ENCODE data around the gene PIKFYVE. TPM values are rescaled to one million over a fixed set of nuclear protein-coding genes. Genes with fewer than 3 reads are reported as not detected.

Gene PIKFYVE
- total and polyA plus RNA-seq, 2 of the 8 experiments (the other 6 are each of a cell fraction or from before 2014, with no cell fraction given) = 8.8 to 33.5 TPM

GRCh38 chr2:208326016-208326415 lies 60.0 kb downstream of the PIKFYVE start:
- Histone ChIP-seq H4K20me1 (replicated peaks in 1 of 2; ENCODE audit: control insufficient read depth in 1 of 2, insufficient read depth in 2 of 2, low read length in 2 of 2) (peaks cover 0 to 5% of the 10 kb centered on the region in 2 experiments), H3K9ac (replicated peaks in 1 of 4; ENCODE audit: extremely low read depth in 1 of 4, low read depth in 3 of 4, low read length in 3 of 4) (no peak overlapping the region; a peak in 1 of 7 replicates), H3K9me3 (ENCODE audit: insufficient read depth in 2 of 2, low read depth in 1 of 2, low read length in 1 of 2) (no peaks in the 10 kb centered on the region), H3K27ac (ENCODE audit: low read depth, low read length) (no peak overlapping the region), H3K4me2 (ENCODE audit: insufficient read depth in 1 of 2, low read depth in 2 of 2, low read length in 2 of 2) (no peak overlapping the region), H3K23me2 (ENCODE audit: low read depth, low read length) (no peaks in the 10 kb centered on the region), H3K79me1 (ENCODE audit: low read depth, low read length) (no peaks in the 10 kb centered on the region), H3K23ac (ENCODE audit: insufficient read length) (no peak overlapping the region), H3K18ac (ENCODE audit: extremely low read depth, low read length) (no peak overlapping the region), H4K5ac (ENCODE audit: insufficient read length, low read depth, low read length) (no peak overlapping the region), H2BK12ac (ENCODE audit: low read depth, low read length) (no peak overlapping the region), H3K79me2 (ENCODE audit: control insufficient read depth in 1 of 2, insufficient read depth in 2 of 2, low read length in 2 of 2) (no peaks in the 10 kb centered on the region), H3K14ac (ENCODE audit: insufficient read length) (no peak overlapping the region), H2AFZ (ENCODE audit: low read length) (no peak overlapping the region), H2BK5ac (ENCODE audit: low read depth, low read length) (no peak overlapping the region), H3K27me3 (replicated peaks in 1 of 4; ENCODE audit: control insufficient read depth in 3 of 4, extremely low read depth in 1 of 4, insufficient read depth in 3 of 4, low read length in 3 of 4) (no peaks in the 10 kb centered on the region), H3K4me3 (ENCODE audit: extremely low read depth in 1 of 4, insufficient read depth in 2 of 4, low read depth in 3 of 4, low read length in 4 of 4) (no peak overlapping the region), H2BK20ac (ENCODE audit: low read length) (no peak overlapping the region), H2BK120ac (replicated peaks; ENCODE audit: low read depth, low read length) (no peak overlapping the region), H3K4me1 (replicated peaks in 1 of 4; ENCODE audit: control insufficient read depth in 3 of 4, insufficient read depth in 4 of 4, low read length in 3 of 4) (no peaks in the 10 kb centered on the region), H4K8ac (ENCODE audit: extremely low read depth, insufficient read depth, low read length) (no peak overlapping the region), H3K36me3 (ENCODE audit: control insufficient read depth in 2 of 4, insufficient read depth in 4 of 4, low read length in 3 of 4) (peaks cover 8 to 76% (median 40%) of the 10 kb centered on the region in 4 experiments; a peak in 7 of 8 replicates), H3K4ac (replicated peaks; ENCODE audit: insufficient read length, low read depth, low read length) (no peak overlapping the region), H4K91ac (replicated peaks; ENCODE audit: insufficient read length, low read length) (no peak overlapping the region), H2AK5ac (ENCODE audit: low read depth, low read length) (no peak overlapping the region), H2BK15ac (ENCODE audit: low read length) (no peak overlapping the region), H3K56ac (replicated peaks; ENCODE audit: insufficient read length, low read depth, low read length) (no peak overlapping the region)
- ChIA-PET CTCF (ENCODE audit: partially characterized antibody) (interaction anchor here (1.1 kb wide), 1 partner anchor 9 kb away, joined by 3 read pairs; no protein-coding TSS in a partner anchor), POLR2A (ENCODE audit: partially characterized antibody) (no interaction called here)
- DNase-seq (ENCODE audit: low read depth in 1 of 2, low spot score in 2 of 2) (no peak), FAIRE-seq (no peak)
- WGBS, 2 experiments (ENCODE audit: extremely low coverage in 1 of 2, insufficient coverage in 1 of 2, insufficient read length in 1 of 2, insufficient replicate concordance in 2 of 2, low coverage in 1 of 2, low lambda C conversion rate in 2 of 2, missing lambda C conversion rate in 1 of 2) = 91% methylated on average over 4 of the region's 4 CpGs; no CpG with 5 or more reads in 1 of the 2 experiments
- TF ChIP-seq SP2 (IDR thresholded peaks at IDR 0.05; ENCODE audit: low read length) (no peak), CTBP2 (IDR thresholded peaks at IDR 0.05; ENCODE audit: borderline replicate concordance, insufficient read depth, insufficient read length, low read length) (no peak), RNF2 (IDR thresholded peaks at IDR 0.05; ENCODE audit: borderline replicate concordance, low read depth, low read length, missing control alignments, poor library complexity, severe bottlenecking) (no peak), NRF1 (IDR thresholded peaks at IDR 0.05; ENCODE audit: low read depth, low read length) (no peak), ZNF274 (IDR thresholded peaks at IDR 0.05; ENCODE audit: borderline replicate concordance, extremely low read depth, low read length) (no peak), CBX8 (IDR thresholded peaks at IDR 0.05; ENCODE audit: borderline replicate concordance, low read depth, low read length) (no peak), BRCA1 (IDR thresholded peaks at IDR 0.05; ENCODE audit: low read depth, low read length) (no peak), KDM5A (IDR thresholded peaks at IDR 0.05; ENCODE audit: low read length) (no peak), CHD1 (IDR thresholded peaks at IDR 0.05; ENCODE audit: low read depth, low read length) (no peak), RBBP5 (IDR thresholded peaks at IDR 0.05; ENCODE audit: borderline replicate concordance, low read depth, low read length) (no peak), RFX5 (IDR thresholded peaks at IDR 0.05; ENCODE audit: borderline replicate concordance, low read depth, low read length) (no peak), TEAD4 (IDR thresholded peaks at IDR 0.05; ENCODE audit: low read depth, low read length) (no peak)
